DOHH2 (cell line): ENCODE data around the gene FZD7.

ENCODE experiments used
- H3F3A ChIP-seq: fragments of 200-600 bp; sonication (generic), shearing (Covaris generic); 2 replicates; pipeline ENCODE4 v1.6.0; 2016; ENCODE audit warnings: antibody characterized with exemption, mild to moderate bottlenecking; ENCODE audit not compliant: control insufficient read depth, insufficient read depth
- H3K27ac ChIP-seq: fragments of 200-600 bp; sonication (generic); 2 replicates; pipeline ENCODE4 v1.5.1; 2014; ENCODE audit warnings: low read depth, mild to moderate bottlenecking, low read length, moderate library complexity
- H3K27me3 ChIP-seq: fragments of 200-600 bp; sonication (generic); 2 replicates; pipeline ENCODE4 v1.6.1; 2014; ENCODE audit warnings: mild to moderate bottlenecking, low read length, mixed read lengths; ENCODE audit not compliant: control insufficient read depth
- H3K36me3 ChIP-seq: fragments of 200-600 bp; sonication (generic); 2 replicates; pipeline ENCODE4 v1.6.1; 2014; ENCODE audit warnings: mild to moderate bottlenecking, low read length, moderate library complexity, mixed read lengths; ENCODE audit not compliant: control insufficient read depth
- H3K4me1 ChIP-seq: fragments of 200-600 bp; sonication (generic); 2 replicates; pipeline ENCODE4 v1.6.1; 2014; ENCODE audit warnings: mild to moderate bottlenecking, low read length, mixed read lengths; ENCODE audit not compliant: control insufficient read depth
- H3K4me2 ChIP-seq: fragments of 200-600 bp; sonication (generic); 2 replicates; pipeline ENCODE4 v1.6.0; 2014; ENCODE audit warnings: mild to moderate bottlenecking, low read length, moderate library complexity
- H3K4me3 ChIP-seq: fragments of 200-600 bp; sonication (generic); 2 replicates; pipeline ENCODE4 v1.5.1; 2014; ENCODE audit warnings: mild to moderate bottlenecking, low read length, mixed read lengths
- H3K79me2 ChIP-seq: fragments of 200-600 bp; sonication (generic); 2 replicates; pipeline ENCODE4 v1.6.1; 2014; ENCODE audit warnings: mild to moderate bottlenecking, low read length, mixed read lengths; ENCODE audit not compliant: control insufficient read depth
- H3K9me2 ChIP-seq: fragments of 200-600 bp; sonication (generic); replicated peaks from 2 replicates; pipeline ENCODE4 v1.6.1; 2014; ENCODE audit warnings: mild to moderate bottlenecking, low read length, mixed read lengths; ENCODE audit not compliant: control insufficient read depth
- H3K9me3 ChIP-seq: fragments of 200-600 bp; sonication (generic); 2 replicates; pipeline ENCODE4 v1.6.1; 2014; ENCODE audit warnings: antibody characterized with exemption, low read length, mixed read lengths; ENCODE audit not compliant: control insufficient read depth, insufficient read depth
- H4K20me1 ChIP-seq: fragments of 200-600 bp; sonication (generic); 2 replicates; pipeline ENCODE4 v1.6.0; 2014; ENCODE audit warnings: low read depth, mild to moderate bottlenecking, antibody characterized with exemption, low read length, moderate library complexity; ENCODE audit not compliant: control insufficient read depth, insufficient read depth
- EZH2phosphoT487 ChIP-seq: fragments of 200-600 bp; sonication (generic); IDR thresholded peaks from 2 replicates; pipeline ENCODE4 v1.6.1; 2017; ENCODE audit warnings: borderline replicate concordance, mild to moderate bottlenecking, antibody characterized with exemption, low read length, moderate library complexity, mixed read lengths
- TF ChIP-seq, protein P1 (sequence below): fragments of 200-600 bp; sonication (generic); IDR thresholded peaks from one replicate; pipeline ENCODE4 v1.5.1; 2014; ENCODE audit warnings: antibody characterized with exemption, mild to moderate bottlenecking, low read depth, low read length; ENCODE audit not compliant: poor library complexity, severe bottlenecking

FZD7 gene

DNA sequence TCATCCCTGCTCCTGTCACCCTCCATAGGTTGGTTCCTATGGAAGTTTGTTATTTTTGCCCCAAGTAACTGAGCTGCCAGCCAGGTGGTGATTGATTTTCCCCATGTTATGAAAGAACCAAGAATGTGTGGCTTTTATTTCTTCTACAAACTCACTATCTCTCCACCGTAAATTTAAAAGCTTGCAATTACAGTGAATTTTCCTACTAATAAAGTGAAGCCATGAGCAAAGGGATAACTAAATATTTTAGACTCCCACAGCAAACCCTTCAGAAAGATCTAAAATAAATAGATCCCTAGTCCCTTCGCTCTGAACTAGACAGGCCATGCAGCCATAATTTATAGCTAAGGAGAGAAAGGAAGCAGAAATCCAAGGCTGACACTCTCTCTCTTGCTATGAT lies 33.2 kb downstream of the FZD7 start:
- H3K4me2 ChIP-seq = no peak overlapping the region
- no peaks in the 10 kb centered on the region for H3K27me3 ChIP-seq
- no peak overlapping the region for H3K27ac ChIP-seq
- H3K36me3 ChIP-seq = no peaks in the 10 kb centered on the region
- no peaks in the 10 kb centered on the region for H4K20me1 ChIP-seq
- no peaks in the 10 kb centered on the region for H3K79me2 ChIP-seq
- no peaks in the 10 kb centered on the region for H3K9me3 ChIP-seq
- no peaks in the 10 kb centered on the region for H3K4me1 ChIP-seq
- no peak overlapping the region for H3K4me3 ChIP-seq
- no peaks in the 10 kb centered on the region for H3F3A ChIP-seq
- H3K9me2 ChIP-seq = no peaks in the 10 kb centered on the region
- TF ChIP-seq, protein P1, sequence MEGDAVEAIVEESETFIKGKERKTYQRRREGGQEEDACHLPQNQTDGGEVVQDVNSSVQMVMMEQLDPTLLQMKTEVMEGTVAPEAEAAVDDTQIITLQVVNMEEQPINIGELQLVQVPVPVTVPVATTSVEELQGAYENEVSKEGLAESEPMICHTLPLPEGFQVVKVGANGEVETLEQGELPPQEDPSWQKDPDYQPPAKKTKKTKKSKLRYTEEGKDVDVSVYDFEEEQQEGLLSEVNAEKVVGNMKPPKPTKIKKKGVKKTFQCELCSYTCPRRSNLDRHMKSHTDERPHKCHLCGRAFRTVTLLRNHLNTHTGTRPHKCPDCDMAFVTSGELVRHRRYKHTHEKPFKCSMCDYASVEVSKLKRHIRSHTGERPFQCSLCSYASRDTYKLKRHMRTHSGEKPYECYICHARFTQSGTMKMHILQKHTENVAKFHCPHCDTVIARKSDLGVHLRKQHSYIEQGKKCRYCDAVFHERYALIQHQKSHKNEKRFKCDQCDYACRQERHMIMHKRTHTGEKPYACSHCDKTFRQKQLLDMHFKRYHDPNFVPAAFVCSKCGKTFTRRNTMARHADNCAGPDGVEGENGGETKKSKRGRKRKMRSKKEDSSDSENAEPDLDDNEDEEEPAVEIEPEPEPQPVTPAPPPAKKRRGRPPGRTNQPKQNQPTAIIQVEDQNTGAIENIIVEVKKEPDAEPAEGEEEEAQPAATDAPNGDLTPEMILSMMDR = no peak
- no peak for TF ChIP-seq EZH2phosphoT487

DNA sequence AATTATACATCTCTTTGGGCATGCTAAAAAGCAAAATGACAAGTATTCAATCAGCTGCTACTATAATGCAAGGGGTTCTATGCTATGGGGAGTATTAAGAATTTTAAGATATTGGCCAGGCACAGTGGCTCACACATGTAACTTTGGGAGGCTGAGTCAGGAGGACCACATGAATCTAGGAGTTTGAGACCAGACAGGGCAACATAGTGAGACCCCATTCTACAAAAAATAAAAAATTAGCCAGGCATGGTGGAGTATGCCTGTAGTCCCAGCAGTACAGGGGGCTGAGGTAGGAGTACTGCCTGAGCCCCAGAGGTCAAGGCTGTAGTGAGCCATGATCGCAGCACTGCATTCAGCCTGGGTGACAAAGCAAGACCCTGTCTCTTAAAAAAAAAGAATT lies 33.9 kb downstream of the FZD7 start:
- H3K4me1 ChIP-seq = no peaks in the 10 kb centered on the region
- H3K36me3 ChIP-seq = no peaks in the 10 kb centered on the region
- H3K9me3 ChIP-seq = no peaks in the 10 kb centered on the region
- H4K20me1 ChIP-seq = no peaks in the 10 kb centered on the region
- H3K79me2 ChIP-seq = no peaks in the 10 kb centered on the region
- no peak overlapping the region for H3K27ac ChIP-seq
- H3K4me2 ChIP-seq = no peak overlapping the region
- no peak for TF ChIP-seq EZH2phosphoT487
- TF ChIP-seq, protein P1 = no peak
- H3K27me3 ChIP-seq = no peaks in the 10 kb centered on the region
- no peak overlapping the region for H3K4me3 ChIP-seq
- no peaks in the 10 kb centered on the region for H3F3A ChIP-seq
- H3K9me2 ChIP-seq = no peaks in the 10 kb centered on the region

DNA sequence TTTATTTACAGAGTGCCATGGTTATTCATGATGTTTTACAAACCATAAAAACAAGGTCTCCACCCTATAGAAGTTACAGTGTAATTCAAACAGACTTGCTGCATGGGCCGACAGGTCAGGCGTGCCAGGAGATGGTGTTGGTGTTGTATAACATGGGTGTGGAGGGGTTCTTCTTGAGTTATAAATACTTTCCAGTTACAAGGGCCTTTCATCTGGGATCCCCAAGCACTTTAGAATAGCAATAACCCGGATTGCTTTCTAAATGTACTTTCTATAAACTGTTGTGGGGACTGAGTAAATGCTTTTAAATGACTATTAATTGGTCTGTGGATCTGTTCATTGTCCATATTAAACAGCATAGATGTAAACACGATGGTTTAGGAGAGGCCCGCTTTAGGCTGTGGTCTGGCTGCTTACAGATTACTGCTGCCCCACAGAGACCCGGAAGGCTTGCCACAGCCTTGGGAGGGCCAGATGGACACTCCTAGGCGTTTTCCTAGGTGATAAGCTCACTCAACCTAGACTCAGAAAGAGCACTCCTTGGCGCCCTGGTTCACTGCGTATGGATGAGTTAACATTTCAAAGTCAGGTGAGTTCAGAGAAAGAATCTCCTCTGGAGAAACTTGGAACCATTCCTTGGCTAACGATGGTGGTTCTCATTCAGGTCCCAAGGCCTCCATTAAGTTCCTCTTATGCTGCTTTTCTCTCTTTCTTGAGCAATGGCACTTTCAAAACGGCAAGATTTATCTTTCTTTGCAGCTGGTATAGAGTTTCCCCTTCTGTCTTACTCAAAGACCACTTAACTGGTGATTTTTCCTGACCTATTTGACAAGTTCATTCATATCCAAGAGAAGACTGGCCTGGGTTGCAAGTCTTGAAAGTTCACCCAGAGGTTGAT lies 35.8 kb downstream of the FZD7 start:
- no peak overlapping the region for H3K4me2 ChIP-seq
- H3K9me3 ChIP-seq = no peaks in the 10 kb centered on the region
- no peak overlapping the region for H3K4me3 ChIP-seq
- H3F3A ChIP-seq = no peaks in the 10 kb centered on the region
- H3K36me3 ChIP-seq = no peaks in the 10 kb centered on the region
- no peak overlapping the region for H3K27ac ChIP-seq
- H3K79me2 ChIP-seq = no peaks in the 10 kb centered on the region
- H3K9me2 ChIP-seq = no peaks in the 10 kb centered on the region
- no peaks in the 10 kb centered on the region for H3K4me1 ChIP-seq
- H4K20me1 ChIP-seq = no peaks in the 10 kb centered on the region
- TF ChIP-seq, protein P1 = no peak
- TF ChIP-seq EZH2phosphoT487 = no peak
- peaks cover 7% of the 10 kb centered on the region; the same call in 1 of the 2 replicates for H3K27me3 ChIP-seq
